NCI-H2196 treated with DMSO at 0.1 percent for 48 hours (cell line): ENCODE data around the gene NDN.
"Not testable (repeated sequence)": the region's sequence is repeated elsewhere in the genome, so short reads cannot be mapped to it uniquely, and the experiment has no call there.

Source experiments
- DNase-seq: peaks from one replicate; lab custom pipeline; 2025; ENCODE audit not compliant: unreplicated experiment; lab: John Stamatoyannopoulos, UW

The NDN gene

GRCh38 chr15:23687143-23687470 lies at the start of gene NDN:
Gene NDN (minus strand): TSS chr15:23687305. CDS start chr15:23687217, 88 bp downstream.
- DNase-seq, result no peak

- DNase-seq, result no peak
Measured at GRCh38 chr15:23736033-23736673, 49.0 kb upstream of the NDN start.

GRCh38 chr15:23734862-23735261 lies 47.8 kb upstream of the NDN start:
- DNase-seq, result no peak

GRCh38 chr15:23713874-23714656 lies 27.0 kb upstream of the NDN start:
- not testable (repeated sequence) for DNase-seq

GRCh38 chr15:23708332-23708731 lies 21.2 kb upstream of the NDN start:
- no peak for DNase-seq

GRCh38 chr15:23695282-23695681 lies 8.2 kb upstream of the NDN start:
- DNase-seq, result no peak

- DNase-seq, result no peak
Measured at GRCh38 chr15:23694592-23694991, 7.5 kb upstream of the NDN start.

- DNase-seq, result no peak
Measured at GRCh38 chr15:23690450-23690852, 3.3 kb upstream of the NDN start.

GRCh38 chr15:23690015-23690414 lies 2.9 kb upstream of the NDN start:
- DNase-seq, result no peak

GRCh38 chr15:23686466-23687142 lies 501 bp downstream of the NDN start:
- DNase-seq, result no peak

- no peak for DNase-seq
Measured at GRCh38 chr15:23671481-23671880, 15.6 kb downstream of the NDN start.

- no peak for DNase-seq
Measured at GRCh38 chr15:23670970-23671369, 16.1 kb downstream of the NDN start.

GRCh38 chr15:23663232-23663631 lies 23.9 kb downstream of the NDN start:
- DNase-seq, result no peak

GRCh38 chr15:23648920-23649515 lies 38.1 kb downstream of the NDN start:
- no peak for DNase-seq

GRCh38 chr15:23647421-23648370 lies 39.4 kb downstream of the NDN start, which contains the start of gene MAGEL2:
Gene MAGEL2 (minus strand): TSS chr15:23647867. CDS start chr15:23647742, 125 bp downstream.
- DNase-seq, result no peak

GRCh38 chr15:23647001-23647295 lies 40.2 kb downstream of the NDN start:
- DNase-seq, result no peak

GRCh38 chr15:23646165-23647000 lies 40.7 kb downstream of the NDN start:
- no peak for DNase-seq

GRCh38 chr15:23645371-23646164 lies 41.5 kb downstream of the NDN start:
- no peak for DNase-seq

- no peak for DNase-seq
Measured at GRCh38 chr15:23644829-23645228, 42.3 kb downstream of the NDN start.
